Smooth muscle cell (in vitro differentiated cells): Measurements from ENCODE around the gene TMX2. TPM values are rescaled to one million over a fixed set of nuclear protein-coding genes. Genes with fewer than 3 reads are reported as not detected.

Experiments
- DNase-seq: peaks from one replicate; lab custom pipeline; 2025; ENCODE audit not compliant: unreplicated experiment; lab: John Stamatoyannopoulos, UW
- H2AFZ ChIP-seq: fragments of 200-600 bp; sonication (generic); 2 replicates; pipeline ENCODE4 v1.6.0; 2016; ENCODE audit warnings: antibody characterized with exemption, low read depth, mild to moderate bottlenecking
- H3F3A ChIP-seq: fragments of 200-600 bp; sonication (generic); 2 replicates; pipeline ENCODE4 v1.6.0; 2017; ENCODE audit warnings: antibody characterized with exemption, low read depth
- H3K27ac ChIP-seq: fragments of 200-600 bp; sonication (generic); 2 replicates; pipeline ENCODE4 v1.5.1; 2016; ENCODE audit warnings: low read depth, mild to moderate bottlenecking
- H3K27me3 ChIP-seq: fragments of 200-600 bp; sonication (generic); 2 replicates; pipeline ENCODE4 v1.6.1; 2016; ENCODE audit warnings: low read depth, mild to moderate bottlenecking
- H3K36me3 ChIP-seq: fragments of 200-600 bp; sonication (generic); 2 replicates; pipeline ENCODE4 v1.5.1; 2016; ENCODE audit warnings: low read depth
- H3K4me1 ChIP-seq: fragments of 200-600 bp; sonication (generic); 2 replicates; pipeline ENCODE4 v1.5.1; 2016; ENCODE audit warnings: low read depth
- H3K4me2 ChIP-seq: fragments of 200-600 bp; sonication (generic); 2 replicates; pipeline ENCODE4 v1.6.0; 2016; ENCODE audit warnings: mild to moderate bottlenecking
- H3K4me3 ChIP-seq: fragments of 200-600 bp; sonication (generic); 2 replicates; pipeline ENCODE4 v1.5.1; 2016; ENCODE audit warnings: mild to moderate bottlenecking
- H3K79me2 ChIP-seq: fragments of 200-600 bp; sonication (generic); 2 replicates; pipeline ENCODE4 v1.6.0; 2016; ENCODE audit warnings: low read depth, mild to moderate bottlenecking
- H3K9ac ChIP-seq: fragments of 200-600 bp; sonication (generic); 2 replicates; pipeline ENCODE4 v1.6.0; 2016; ENCODE audit warnings: low read depth
- H3K9me3 ChIP-seq: fragments of 200-600 bp; sonication (generic); replicated peaks from 2 replicates; pipeline ENCODE4 v1.5.1; 2016; ENCODE audit warnings: low read depth
- H4K20me1 ChIP-seq: fragments of 200-600 bp; sonication (generic); 2 replicates; pipeline ENCODE4 v1.6.0; 2016; ENCODE audit warnings: low read depth
- CTCF ChIP-seq: fragments of 200-600 bp; sonication (generic); IDR thresholded peaks from 2 replicates; pipeline ENCODE4 v1.5.1; 2017; ENCODE audit warnings: borderline replicate concordance, mild to moderate bottlenecking, antibody characterized with exemption; ENCODE audit not compliant: insufficient read depth, poor library complexity, severe bottlenecking
- WGBS: methylation state at CpG from one replicate; pipeline ENCODE4 v1.1.7; 2016; ENCODE audit warnings: low lambda C conversion rate; 5-methylcytosine and 5-hydroxymethylcytosine counted together
- polyA plus RNA-seq: library from polyadenylated mRNA; unstranded; fragments of >200 nt; fragmentation: Nextera tagmentation; extraction: Ambion mirVana; gene quantifications from 2 replicates; pipeline ENCODE4 v1.2.1, GENCODE V29; 2016
- total RNA-seq: library from RNA; depleted of rRNA; stranded (reverse); fragments of >200 nt; gene quantifications from 2 replicates; pipeline ENCODE4 v1.2.3, GENCODE V29; 2014

TMX2 gene
- total and polyA plus RNA-seq, 2 experiments from 2014 or later = 82.6 to 86.6 TPM

DNA sequence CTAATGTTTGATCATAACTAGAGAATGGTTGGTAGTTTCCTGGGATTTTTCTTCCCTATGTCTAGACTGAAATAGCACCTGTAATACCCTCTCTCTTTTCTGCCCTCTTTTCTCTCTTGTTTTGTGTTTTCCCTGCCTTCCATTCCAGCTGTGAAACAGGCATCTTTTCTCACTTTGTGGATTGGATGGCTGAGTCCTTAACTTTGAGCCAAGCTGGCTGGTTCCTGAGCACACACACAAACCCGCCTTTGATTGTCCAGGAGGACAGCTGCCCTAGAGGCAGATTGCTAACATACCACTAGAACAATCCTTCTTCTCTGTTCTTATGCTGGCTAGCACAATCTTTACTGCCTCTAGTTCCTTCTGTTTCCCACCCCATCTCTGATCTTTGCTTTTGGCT, 66.9 kb downstream of the TMX2 start:
- Histone ChIP-seq H3F3A (peaks cover 46% of the 10 kb centered on the region), H3K4me3 (peak overlapping the region; percentile 39), H3K9ac (peak overlapping the region; percentile 83), H2AFZ (no peak overlapping the region), H3K36me3 (no peaks in the 10 kb centered on the region), H3K9me3 (no peaks in the 10 kb centered on the region), H3K27ac (peak overlapping the region; percentile 96), H3K4me2 (peak overlapping the region; percentile 82), H4K20me1 (peaks cover 100% of the 10 kb centered on the region), H3K27me3 (no peaks in the 10 kb centered on the region), H3K79me2 (peaks cover 92% of the 10 kb centered on the region), H3K4me1 (peaks cover 75% of the 10 kb centered on the region)
- 15% methylated on average over 1 of the region's 1 CpG for WGBS
- TF ChIP-seq CTCF = no peak
- DNase-seq = no peak

DNA sequence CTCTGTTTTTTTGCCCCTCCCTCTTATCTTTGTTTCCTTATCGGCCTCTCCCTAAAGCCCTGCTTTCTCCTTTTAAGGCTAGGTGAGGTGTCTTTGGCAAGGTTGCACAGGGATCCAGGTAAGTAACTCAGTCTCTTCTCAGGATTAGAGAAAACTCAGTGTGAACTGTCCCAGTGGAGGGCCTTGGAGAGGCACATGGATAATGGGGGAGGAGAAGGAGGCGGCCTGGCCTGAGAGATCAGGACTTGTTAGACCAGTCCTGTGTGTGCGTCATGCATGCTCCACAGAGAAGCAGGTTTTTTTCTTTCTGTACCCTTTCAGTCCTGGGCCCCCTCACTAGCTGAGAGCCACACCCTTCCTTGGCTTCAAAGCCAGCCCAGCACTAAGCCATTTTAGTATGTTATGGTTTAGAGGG, 69.1 kb downstream of the TMX2 start:
- 40% methylated on average over 3 of the region's 3 CpGs for WGBS
- no peak for DNase-seq
- H3K27ac ChIP-seq = peak overlapping the region; percentile 96
- peak overlapping the region; percentile 30 for H3K4me2 ChIP-seq
- no peaks in the 10 kb centered on the region for H3K36me3 ChIP-seq
- no peak overlapping the region for H3K4me3 ChIP-seq
- H2AFZ ChIP-seq = no peak overlapping the region
- H4K20me1 ChIP-seq = peaks cover 100% of the 10 kb centered on the region
- peaks cover 33% of the 10 kb centered on the region for H3F3A ChIP-seq
- no peaks in the 10 kb centered on the region for H3K27me3 ChIP-seq
- peaks cover 95% of the 10 kb centered on the region for H3K79me2 ChIP-seq
- H3K9me3 ChIP-seq = no peaks in the 10 kb centered on the region
- peaks cover 60% of the 10 kb centered on the region for H3K4me1 ChIP-seq
- H3K9ac ChIP-seq = no peak overlapping the region
- TF ChIP-seq CTCF = no peak

- H3F3A ChIP-seq = peaks cover 9% of the 10 kb centered on the region
- peaks cover 100% of the 10 kb centered on the region for H4K20me1 ChIP-seq
- no peaks in the 10 kb centered on the region for H3K36me3 ChIP-seq
- H3K27me3 ChIP-seq = no peaks in the 10 kb centered on the region
- peaks cover 100% of the 10 kb centered on the region for H3K79me2 ChIP-seq
- DNase-seq = no peak
- H3K4me1 ChIP-seq = peaks cover 56% of the 10 kb centered on the region
- TF ChIP-seq CTCF = no peak
- no peak overlapping the region for H3K4me3 ChIP-seq
- no peak overlapping the region for H2AFZ ChIP-seq
- WGBS = 85% methylated on average over 2 of the region's 2 CpGs
- no peak overlapping the region for H3K4me2 ChIP-seq
- no peaks in the 10 kb centered on the region for H3K9me3 ChIP-seq
- H3K9ac ChIP-seq = no peak overlapping the region
- H3K27ac ChIP-seq = peak overlapping the region; percentile 79
These were observed 72.7 kb downstream of the TMX2 start for GRCh38 chr11:57785072-57785471.

GRCh38 chr11:57786436-57786835, 74.0 kb downstream of the TMX2 start:
- TF ChIP-seq CTCF = no peak
- peak overlapping the region; percentile 66 for H3K4me2 ChIP-seq
- no peak overlapping the region for H2AFZ ChIP-seq
- peak overlapping the region; percentile 79 for H3K27ac ChIP-seq
- H3K9me3 ChIP-seq = no peaks in the 10 kb centered on the region
- H3K79me2 ChIP-seq = peaks cover 100% of the 10 kb centered on the region
- no peak for DNase-seq
- H4K20me1 ChIP-seq = peaks cover 100% of the 10 kb centered on the region
- H3F3A ChIP-seq = peaks cover 7% of the 10 kb centered on the region
- WGBS = 61% methylated on average over 4 of the region's 4 CpGs
- no peaks in the 10 kb centered on the region for H3K36me3 ChIP-seq
- peaks cover 44% of the 10 kb centered on the region for H3K4me1 ChIP-seq
- no peak overlapping the region for H3K9ac ChIP-seq
- H3K4me3 ChIP-seq = no peak overlapping the region
- H3K27me3 ChIP-seq = no peaks in the 10 kb centered on the region
